Activated CD4-positive, alpha-beta T cell treated with anti-CD3 and anti-CD28 coated beads for 48 hours (primary cell): ENCODE data around the gene KRTAP12-2.

Source experiments
- DNase-seq: peaks from one replicate; pipeline ENCODE4 v3.0.0-alpha.2; 2020

The KRTAP12-2 gene

GRCh38 chr21:44625756-44626155 lies 41.0 kb downstream of the KRTAP12-2 start:
- DNase-seq = no peak

DNA sequence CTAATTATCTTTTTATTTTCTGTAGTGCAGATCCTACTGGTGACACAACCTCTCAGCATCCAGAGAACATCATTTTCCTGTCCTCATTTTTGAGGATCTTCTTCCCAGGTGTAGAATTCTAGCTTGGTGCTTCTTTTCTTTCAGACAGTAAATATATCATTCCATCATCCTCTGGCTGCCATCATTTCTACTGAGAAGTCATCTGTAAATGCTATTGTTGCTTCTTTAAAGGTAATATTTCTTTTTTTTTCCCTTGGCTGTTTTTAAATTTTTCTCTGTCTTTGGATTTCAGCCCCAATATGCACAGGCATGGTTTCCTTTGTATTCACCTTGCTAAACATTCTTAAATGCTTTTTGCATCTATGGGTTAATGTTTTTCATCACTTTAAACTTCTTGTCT lies 43.2 kb downstream of the KRTAP12-2 start:
- no peak for DNase-seq

DNA sequence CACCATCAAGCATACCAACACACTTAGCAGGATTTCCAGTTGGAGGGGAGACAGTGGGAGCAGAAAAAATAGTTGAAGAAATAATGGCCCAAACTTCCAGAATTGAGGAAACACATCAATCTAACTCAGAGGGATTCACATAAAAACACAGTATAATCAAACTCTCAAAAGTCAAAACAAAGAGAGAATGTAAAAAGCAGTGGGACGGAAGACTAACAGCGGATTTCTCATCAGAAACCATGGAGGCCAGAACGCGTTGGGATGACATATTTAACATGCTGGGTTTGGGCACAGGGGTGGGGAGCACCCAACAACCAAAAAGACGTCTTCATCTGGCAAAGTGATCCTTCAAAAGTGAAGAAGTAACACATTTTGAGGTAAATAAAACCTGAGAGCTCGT lies 46.8 kb downstream of the KRTAP12-2 start:
- DNase-seq = no peak

DNA sequence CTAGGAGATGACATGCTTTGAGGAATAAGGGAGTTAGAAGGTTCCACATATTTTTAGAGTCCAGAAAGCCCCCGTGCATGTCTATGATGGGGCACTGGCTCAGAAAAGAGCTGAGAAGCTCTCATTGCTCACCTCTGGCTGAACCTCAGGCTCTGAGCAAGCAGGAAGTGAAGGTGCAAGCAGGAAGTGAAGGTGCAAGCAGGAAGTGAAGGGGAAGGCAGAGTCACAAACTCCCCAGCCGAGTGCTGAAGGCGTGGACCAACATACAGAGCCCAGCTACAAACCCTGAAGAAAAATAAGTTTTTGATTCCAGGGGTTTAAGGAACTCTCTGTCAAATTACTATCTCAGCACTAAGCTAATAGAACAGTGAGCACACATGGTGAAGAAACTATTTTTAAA lies 47.8 kb downstream of the KRTAP12-2 start:
- DNase-seq = peak; percentile 49

- peak; percentile 25 for DNase-seq
These were observed 48.2 kb downstream of the KRTAP12-2 start for GRCh38 chr21:44618504-44618903.

DNA sequence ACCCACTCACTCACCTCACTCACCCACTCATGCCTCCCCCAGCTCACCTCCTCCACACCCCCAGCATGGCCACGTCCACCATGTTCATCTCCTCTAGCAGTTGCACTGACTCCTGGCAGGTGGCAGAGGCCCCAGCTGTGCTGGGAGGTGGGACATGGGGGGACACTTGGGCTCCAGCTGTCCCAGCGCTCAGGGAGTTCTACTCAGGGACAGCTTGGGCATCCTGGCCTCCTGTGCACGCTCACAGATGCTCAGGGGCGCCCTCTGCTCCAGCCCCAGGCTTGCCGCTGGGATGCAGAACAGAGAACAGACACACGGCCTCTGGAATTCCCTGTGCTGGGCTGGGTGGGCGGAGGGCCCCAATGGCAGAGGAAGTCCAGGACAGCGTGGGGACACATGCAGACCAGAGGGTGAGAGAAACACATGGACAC lies 49.6 kb downstream of the KRTAP12-2 start:
- DNase-seq = no peak

GRCh38 chr21:44616591-44616926 lies 50.2 kb downstream of the KRTAP12-2 start:
- DNase-seq = no peak
